PFSK-1 (cell line): ENCODE results near the gene EHMT2.

Experiments
- FOXP2 ChIP-seq: optimal IDR thresholded peaks from 2 replicates; pipeline ENCODE3; 2011; ENCODE audit warnings: borderline replicate concordance, control low read depth, inconsistent platforms; ENCODE audit not compliant: insufficient read depth; ENCODE audit errors: extremely low read length, extremely low read depth
- POLR2AphosphoS5 ChIP-seq: IDR thresholded peaks from 2 replicates; pipeline ENCODE4 v1.6.1; 2012; ENCODE audit warnings: low read depth, mild to moderate bottlenecking, control low read depth, low read length, moderate library complexity
- SIN3A ChIP-seq: IDR thresholded peaks from 2 replicates; pipeline ENCODE4 v1.6.1; 2012; ENCODE audit warnings: mild to moderate bottlenecking, low read length, moderate library complexity, borderline replicate concordance; ENCODE audit not compliant: insufficient read depth
- TAF1 ChIP-seq: IDR thresholded peaks from 2 replicates; pipeline ENCODE4 v1.6.1; 2012; ENCODE audit warnings: low read length, control low read depth, borderline replicate concordance; ENCODE audit not compliant: insufficient read depth
- TF ChIP-seq, protein P1 (sequence below), 2 experiments: IDR thresholded peaks; 2 replicates each; pipeline versions ENCODE4 v1.6.1 to v1.8.0; 2011 to 2012; ENCODE audit warnings: low read depth in 2 of 2, low read length in 2 of 2, control low read depth in 1 of 2, inconsistent platforms in 1 of 2, mild to moderate bottlenecking in 1 of 2, moderate library complexity in 1 of 2; ENCODE audit not compliant: insufficient read depth in 1 of 2

Gene EHMT2

GRCh38 chr6:31847276-31847978 is 50.1 kb downstream of the EHMT2 start:
- TF ChIP-seq TAF1: no peak
- no peak for TF ChIP-seq FOXP2
- TF ChIP-seq POLR2AphosphoS5: no peak

DNA sequence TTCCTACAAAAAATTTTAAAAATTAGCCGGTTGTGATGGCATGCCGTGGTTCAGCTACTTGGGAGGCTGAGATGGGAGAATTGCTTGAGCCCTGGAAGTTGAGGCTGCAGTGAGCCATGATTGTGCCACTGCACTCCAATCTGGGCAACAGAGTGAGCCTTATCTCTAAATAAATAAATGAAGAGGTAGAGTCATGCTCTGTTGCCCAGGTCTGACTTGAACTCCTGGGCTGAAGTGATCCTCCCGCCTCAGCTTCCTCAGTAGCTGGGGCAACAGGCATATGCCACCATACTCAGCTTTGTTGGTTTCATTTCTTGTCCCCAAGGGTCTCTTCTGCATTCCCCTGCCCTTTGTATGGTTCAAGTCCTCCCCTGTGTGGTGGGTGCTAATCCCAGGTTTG is 53.0 kb downstream of the EHMT2 start:
- TF ChIP-seq POLR2AphosphoS5 (no peak), TAF1 (no peak), FOXP2 (no peak), SIN3A (no peak)
- TF ChIP-seq, protein P1, sequence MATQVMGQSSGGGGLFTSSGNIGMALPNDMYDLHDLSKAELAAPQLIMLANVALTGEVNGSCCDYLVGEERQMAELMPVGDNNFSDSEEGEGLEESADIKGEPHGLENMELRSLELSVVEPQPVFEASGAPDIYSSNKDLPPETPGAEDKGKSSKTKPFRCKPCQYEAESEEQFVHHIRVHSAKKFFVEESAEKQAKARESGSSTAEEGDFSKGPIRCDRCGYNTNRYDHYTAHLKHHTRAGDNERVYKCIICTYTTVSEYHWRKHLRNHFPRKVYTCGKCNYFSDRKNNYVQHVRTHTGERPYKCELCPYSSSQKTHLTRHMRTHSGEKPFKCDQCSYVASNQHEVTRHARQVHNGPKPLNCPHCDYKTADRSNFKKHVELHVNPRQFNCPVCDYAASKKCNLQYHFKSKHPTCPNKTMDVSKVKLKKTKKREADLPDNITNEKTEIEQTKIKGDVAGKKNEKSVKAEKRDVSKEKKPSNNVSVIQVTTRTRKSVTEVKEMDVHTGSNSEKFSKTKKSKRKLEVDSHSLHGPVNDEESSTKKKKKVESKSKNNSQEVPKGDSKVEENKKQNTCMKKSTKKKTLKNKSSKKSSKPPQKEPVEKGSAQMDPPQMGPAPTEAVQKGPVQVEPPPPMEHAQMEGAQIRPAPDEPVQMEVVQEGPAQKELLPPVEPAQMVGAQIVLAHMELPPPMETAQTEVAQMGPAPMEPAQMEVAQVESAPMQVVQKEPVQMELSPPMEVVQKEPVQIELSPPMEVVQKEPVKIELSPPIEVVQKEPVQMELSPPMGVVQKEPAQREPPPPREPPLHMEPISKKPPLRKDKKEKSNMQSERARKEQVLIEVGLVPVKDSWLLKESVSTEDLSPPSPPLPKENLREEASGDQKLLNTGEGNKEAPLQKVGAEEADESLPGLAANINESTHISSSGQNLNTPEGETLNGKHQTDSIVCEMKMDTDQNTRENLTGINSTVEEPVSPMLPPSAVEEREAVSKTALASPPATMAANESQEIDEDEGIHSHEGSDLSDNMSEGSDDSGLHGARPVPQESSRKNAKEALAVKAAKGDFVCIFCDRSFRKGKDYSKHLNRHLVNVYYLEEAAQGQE (IDR thresholded peaks at IDR 0.05; ENCODE audit: insufficient read depth in 1 of 2, low read depth in 2 of 2, low read length in 2 of 2): no peak

DNA sequence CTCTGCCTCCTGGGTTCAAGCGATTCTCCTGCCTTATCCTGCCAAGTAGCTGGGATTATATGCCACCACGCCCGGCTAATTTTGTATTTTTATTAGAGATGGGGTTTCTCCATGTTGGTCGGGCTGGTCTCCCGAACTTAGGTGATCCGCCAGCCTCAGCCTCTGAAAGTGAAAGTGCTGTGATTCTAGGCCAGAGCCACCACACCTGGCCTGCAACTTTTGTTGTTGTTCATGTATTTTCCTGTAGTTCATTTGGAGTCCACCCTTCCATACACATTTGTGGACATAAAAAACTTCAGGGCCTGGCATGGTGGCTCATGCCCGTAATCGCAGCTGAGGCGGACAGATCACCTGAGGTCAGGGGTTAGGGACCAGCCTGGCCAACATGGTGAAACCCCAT is 55.4 kb downstream of the EHMT2 start:
- TF ChIP-seq TAF1 (no peak), POLR2AphosphoS5 (no peak), FOXP2 (no peak), SIN3A (no peak)
- TF ChIP-seq, protein P1 (IDR thresholded peaks at IDR 0.05; ENCODE audit: insufficient read depth in 1 of 2, low read depth in 2 of 2, low read length in 2 of 2): no peak

DNA sequence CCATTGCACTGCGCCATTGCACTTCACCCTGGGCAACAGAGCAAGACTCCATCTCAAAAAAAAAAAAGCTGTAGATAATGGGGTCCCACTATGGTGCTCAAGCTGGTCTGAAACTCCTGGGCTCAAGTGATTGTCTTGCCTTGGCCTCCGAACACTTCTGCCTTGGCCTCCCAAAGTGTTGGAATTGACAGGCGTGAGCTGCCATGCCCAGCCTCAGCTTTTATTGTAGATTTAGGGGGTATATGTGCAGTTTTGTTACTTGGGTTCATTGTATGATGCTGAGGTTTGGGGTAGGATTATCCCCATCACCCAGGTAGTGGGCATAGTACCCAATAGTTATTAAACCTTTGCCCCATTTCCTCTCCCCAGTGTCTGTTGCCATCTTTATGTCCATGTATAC is 58.5 kb downstream of the EHMT2 start:
- TF ChIP-seq FOXP2: no peak
- TF ChIP-seq POLR2AphosphoS5: no peak; the same call in 1 of the 2 replicates
- TF ChIP-seq SIN3A: no peak
- TF ChIP-seq, protein P1 (IDR thresholded peaks at IDR 0.05; ENCODE audit: insufficient read depth in 1 of 2, low read depth in 2 of 2, low read length in 2 of 2): no peak
- no peak for TF ChIP-seq TAF1

DNA sequence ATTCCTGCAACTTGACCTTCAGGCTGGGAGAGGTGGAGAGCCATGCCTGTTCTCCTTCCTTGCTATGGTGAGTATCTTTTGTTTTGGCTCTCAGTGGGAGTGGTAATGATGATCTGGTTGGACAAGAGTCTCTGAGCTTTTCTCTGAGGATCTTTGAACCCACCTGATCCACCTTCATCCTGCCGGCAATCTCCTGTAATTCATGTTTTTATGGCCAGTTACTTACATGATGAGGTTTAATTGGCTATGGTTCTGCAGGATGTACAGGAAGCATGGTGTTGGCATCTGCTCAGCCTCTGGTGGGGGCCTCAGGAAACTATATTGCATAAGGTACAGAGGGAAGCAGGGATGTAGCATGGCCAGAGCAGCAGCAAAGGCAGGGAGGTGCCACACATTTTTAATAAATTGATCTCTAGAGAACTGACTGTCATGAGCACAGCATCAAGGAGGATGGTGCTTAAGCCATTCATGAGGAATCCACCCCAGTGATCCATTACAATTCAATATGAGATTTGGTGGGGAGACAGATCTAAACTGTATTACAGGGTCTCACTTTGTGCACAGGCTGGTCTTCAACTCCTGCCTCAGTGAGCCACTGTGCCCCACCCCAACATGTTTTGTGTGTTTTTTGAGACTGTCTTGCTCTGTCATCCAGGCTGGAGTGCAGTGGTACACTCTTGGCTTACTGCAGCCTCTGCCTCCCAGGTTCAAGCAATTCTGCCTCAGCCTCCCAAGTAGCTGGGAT is 60.0 kb downstream of the EHMT2 start:
- 0 out of 2 replicates have a peak, but pooled peaks have one; percentile 39 for TF ChIP-seq SIN3A
- TF ChIP-seq POLR2AphosphoS5: peak; percentile 14; the same call in 1 of the 2 replicates
- TF ChIP-seq FOXP2: no peak
